Embryonic facial prominence (tissue), 1 donor: ENCODE measurements around the gene APEH.
"Not testable (repeated sequence)": the region's sequence is repeated elsewhere in the genome, so short reads cannot be mapped to it uniquely, and the experiment has no call there.

Experiments
- DNase-seq: peaks from one replicate; pipeline ENCODE4 v3.0.0-alpha.2; 2016; ENCODE audit errors: extremely low spot score

The APEH gene

GRCh38 chr3:49689908-49690624, 15.9 kb downstream of the APEH start:
- DNase-seq = not testable (repeated sequence)

- not testable (repeated sequence) for DNase-seq
These were observed 16.7 kb downstream of the APEH start for GRCh38 chr3:49690856-49691255.

GRCh38 chr3:49691481-49691880, 17.3 kb downstream of the APEH start:
- not testable (repeated sequence) for DNase-seq

GRCh38 chr3:49694409-49695070, 20.4 kb downstream of the APEH start:
- not testable (repeated sequence) for DNase-seq

GRCh38 chr3:49695350-49696015, 21.3 kb downstream of the APEH start:
- DNase-seq = not testable (repeated sequence)

- DNase-seq = no peak
These were observed 25.3 kb downstream of the APEH start for GRCh38 chr3:49699281-49699979.

GRCh38 chr3:49700014-49700413, 25.9 kb downstream of the APEH start:
- no peak for DNase-seq

- DNase-seq = no peak
These were observed 26.4 kb downstream of the APEH start for GRCh38 chr3:49700453-49701128.

GRCh38 chr3:49701388-49702077, 27.4 kb downstream of the APEH start:
- DNase-seq = no peak

GRCh38 chr3:49702672-49703071, 28.5 kb downstream of the APEH start:
- DNase-seq = no peak

GRCh38 chr3:49703443-49703927, 29.3 kb downstream of the APEH start:
- DNase-seq = no peak

GRCh38 chr3:49703956-49704355, 29.8 kb downstream of the APEH start:
- DNase-seq = no peak

- no peak for DNase-seq
These were observed 30.5 kb downstream of the APEH start for GRCh38 chr3:49704629-49705028.

- DNase-seq = no peak
These were observed 31.3 kb downstream of the APEH start for GRCh38 chr3:49705390-49705960.

- DNase-seq = no peak
These were observed 32.4 kb downstream of the APEH start for GRCh38 chr3:49706456-49707112.

- no peak for DNase-seq
These were observed 32.9 kb downstream of the APEH start for GRCh38 chr3:49707113-49707480.

- DNase-seq = no peak
These were observed 35.7 kb downstream of the APEH start for GRCh38 chr3:49709852-49710251.

- DNase-seq = no peak
These were observed 37.3 kb downstream of the APEH start for GRCh38 chr3:49711489-49711888.

GRCh38 chr3:49712166-49712565, 38.0 kb downstream of the APEH start:
- no peak for DNase-seq
